K562 (cell line): ENCODE results near the gene CARF. TPM values are rescaled to one million over a fixed set of nuclear protein-coding genes. Genes with fewer than 3 reads are reported as not detected.

ENCODE experiments used
- CTBP1 ChIP-seq: fragments of 450-650 bp; IDR thresholded peaks from 2 replicates; pipeline ENCODE4 v1.6.1; 2016; ENCODE audit warnings: borderline replicate concordance
- ETS2 ChIP-seq: IDR thresholded peaks from 2 replicates; pipeline ENCODE4 v1.6.1; 2016; ENCODE audit warnings: borderline replicate concordance, missing genetic modification characterization, mild to moderate bottlenecking, moderate library complexity, missing compliant biosample characterization; ENCODE audit not compliant: poor library complexity, severe bottlenecking
- FOXK2 ChIP-seq, 2 experiments: fragments of 450-650 bp; IDR thresholded peaks in 1 of 2; conservative IDR thresholded peaks in 1 of 2; 2 replicates each; pipeline ENCODE4 v1.6.1; 2016; ENCODE audit warnings: low read depth in 2 of 2, mild to moderate bottlenecking in 1 of 2
- GABPB2 ChIP-seq: fragments of 250-450 bp; sonication (Bioruptor Pico); conservative IDR thresholded peaks from 2 replicates; pipeline ENCODE4 v1.5.1; 2021; ENCODE audit warnings: mild to moderate bottlenecking
- HNRNPUL1 ChIP-seq: fragments of 200-400 bp; formaldehyde crosslinking; IDR thresholded peaks from 2 replicates; pipeline ENCODE4 v1.6.1; 2017; ENCODE audit warnings: low read length
- MAFF ChIP-seq: IDR thresholded peaks from 2 replicates; pipeline ENCODE4 v1.6.1; 2012; ENCODE audit warnings: low read length, improper control_type of control experiment
- MLX ChIP-seq, 2 experiments: fragments of 450-650 bp in 1 of 2; sonication (generic) in 1 of 2; formaldehyde crosslinking; conservative IDR thresholded peaks; 2 replicates each; pipeline versions ENCODE4 v1.4.0 to v1.8.1; 2020 to 2022; ENCODE audit warnings: mild to moderate bottlenecking in 1 of 2, missing genetic modification reagents in 1 of 2
- NFXL1 ChIP-seq: fragments of 450-650 bp; formaldehyde crosslinking; IDR thresholded peaks from 2 replicates; pipeline ENCODE4 v1.4.0; 2021; ENCODE audit warnings: mild to moderate bottlenecking
- NR3C1 ChIP-seq: sonication (generic); formaldehyde crosslinking; IDR thresholded peaks from 2 replicates; pipeline ENCODE4 v1.8.1; 2022; ENCODE audit warnings: missing genetic modification reagents
- PATZ1 ChIP-seq: fragments of 250-450 bp; sonication (Bioruptor Pico); IDR thresholded peaks from 2 replicates; pipeline ENCODE4 v1.5.0; 2020; ENCODE audit warnings: mild to moderate bottlenecking, borderline replicate concordance
- PHB ChIP-seq: fragments of 250-450 bp; sonication (Bioruptor Pico); IDR thresholded peaks from 2 replicates; pipeline ENCODE4 v1.5.0; 2021
- TCF15 ChIP-seq: fragments of 250-450 bp; sonication (Bioruptor Pico); IDR thresholded peaks from 2 replicates; pipeline ENCODE4 v1.8.0; 2022; ENCODE audit warnings: moderate library complexity, mild to moderate bottlenecking, inconsistent platforms
- TCF7 ChIP-seq: sonication (generic); IDR thresholded peaks from 2 replicates; pipeline ENCODE4 v1.6.1; 2016; ENCODE audit warnings: antibody characterized with exemption, borderline replicate concordance
- TEAD1 ChIP-seq, 2 experiments: fragments of 450-650 bp in 1 of 2; sonication (generic) in 1 of 2; formaldehyde crosslinking; IDR thresholded peaks; 2 replicates each; pipeline versions ENCODE4 v1.4.0 to v1.8.0; 2020 to 2022; ENCODE audit warnings: mild to moderate bottlenecking in 2 of 2, missing genetic modification reagents in 1 of 2
- TFAP4 ChIP-seq: sonication (generic); formaldehyde crosslinking; IDR thresholded peaks from 2 replicates; pipeline ENCODE4 v1.8.0; 2022; ENCODE audit warnings: missing genetic modification reagents, mild to moderate bottlenecking, moderate library complexity, borderline replicate concordance
- ZFX ChIP-seq: sonication (generic); formaldehyde crosslinking; IDR thresholded peaks from 2 replicates; pipeline ENCODE4 v1.8.0; 2022; ENCODE audit warnings: mild to moderate bottlenecking, missing genetic modification reagents, moderate library complexity
- ZKSCAN1 ChIP-seq: fragments of 150-350 bp; IDR thresholded peaks from 2 replicates; pipeline ENCODE4 v1.6.1; 2016; ENCODE audit warnings: low read depth, low read length
- ZNF274 ChIP-seq: IDR thresholded peaks from 2 replicates; pipeline ENCODE4 v1.6.1; 2011; ENCODE audit warnings: low read depth, mild to moderate bottlenecking, low read length, moderate library complexity, borderline replicate concordance
- ZNF282 ChIP-seq: sonication (generic); formaldehyde crosslinking; IDR thresholded peaks from 2 replicates; pipeline ENCODE4 v1.8.1; 2023; ENCODE audit warnings: missing genetic modification reagents
- polyA plus RNA-seq, 8 experiments: library from polyadenylated mRNA; depleted of rRNA in 4 of 8; stranded (reverse) in 5 of 8; unstranded in 3 of 8; fragments of >200 nt; fragmentation: Nextera tagmentation in 2 of 8; fragmentation: Illumina TruSeq in 1 of 8; extraction: Ambion mirVana in 2 of 8; extraction: Trizol in 1 of 8; gene quantifications; 2 replicates each; pipeline versions ENCODE4 v1.2.1 to v1.2.3, GENCODE V29; 2011 to 2014; ENCODE audit warnings: inconsistent platforms in 1 of 8, missing spikeins in 1 of 8
- total RNA-seq, 7 experiments: library from RNA; depleted of rRNA in 6 of 7; stranded (reverse); fragments of >200 nt in 6 of 7; fragmentation: Illumina TruSeq in 2 of 7; extraction: Trizol in 2 of 7; gene quantifications; 2 replicates each; pipeline versions ENCODE4 v1.2.1 to v1.2.3, GENCODE V29; 2011 to 2021; ENCODE audit warnings: low replicate concordance in 1 of 7
- TF ChIP-seq, protein P1 (sequence below), 2 experiments: fragments of 450-650 bp; IDR thresholded peaks; 2 replicates each; pipeline ENCODE4 v1.6.1; 2016

Gene CARF
- total and polyA plus RNA-seq, 9 of the 15 experiments (the other 6 are each of a cell fraction or from before 2014, with no cell fraction given), result 0.31 to 4.2 (median 1.2) TPM

DNA sequence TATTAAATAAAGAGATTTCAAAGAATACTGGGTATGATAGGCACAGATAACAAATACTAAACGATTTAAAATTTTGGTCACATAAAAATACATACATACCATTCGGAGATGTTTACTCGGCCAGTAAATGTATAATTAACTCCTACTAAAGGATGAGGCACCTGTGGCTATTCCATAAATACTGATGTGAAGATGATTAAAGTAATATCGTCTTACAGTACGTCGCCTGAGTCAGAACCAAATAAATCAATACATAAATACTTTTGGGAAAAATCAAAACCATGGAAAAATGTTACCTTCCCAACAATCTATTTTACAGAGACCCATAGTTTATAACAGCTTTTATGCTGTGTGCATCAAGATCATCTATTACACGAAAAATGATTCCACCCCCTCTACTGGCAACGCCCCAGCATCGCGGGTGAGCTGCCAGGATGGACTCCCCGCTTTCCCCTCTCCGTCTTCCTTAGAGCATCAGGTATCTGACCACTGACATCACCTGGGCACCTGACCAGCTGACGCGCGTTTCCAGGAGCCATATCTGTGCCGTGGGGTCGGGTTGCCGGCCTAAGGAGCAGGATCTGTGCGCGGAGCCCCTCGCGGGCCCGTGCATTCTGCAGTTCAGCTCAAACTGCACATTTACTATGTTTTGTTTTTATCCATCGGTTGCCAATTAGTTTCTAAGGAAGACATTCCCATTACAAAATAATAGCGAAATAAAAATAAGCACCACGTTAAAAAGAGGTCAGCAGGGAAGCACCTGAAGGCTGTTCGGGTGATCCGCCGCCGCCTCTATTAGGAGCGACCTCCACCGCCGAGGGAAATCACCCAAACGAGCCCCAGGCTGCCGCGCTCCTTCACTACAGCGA is 41.4 kb upstream of the CARF start (continued):
- TF ChIP-seq, protein P1, sequence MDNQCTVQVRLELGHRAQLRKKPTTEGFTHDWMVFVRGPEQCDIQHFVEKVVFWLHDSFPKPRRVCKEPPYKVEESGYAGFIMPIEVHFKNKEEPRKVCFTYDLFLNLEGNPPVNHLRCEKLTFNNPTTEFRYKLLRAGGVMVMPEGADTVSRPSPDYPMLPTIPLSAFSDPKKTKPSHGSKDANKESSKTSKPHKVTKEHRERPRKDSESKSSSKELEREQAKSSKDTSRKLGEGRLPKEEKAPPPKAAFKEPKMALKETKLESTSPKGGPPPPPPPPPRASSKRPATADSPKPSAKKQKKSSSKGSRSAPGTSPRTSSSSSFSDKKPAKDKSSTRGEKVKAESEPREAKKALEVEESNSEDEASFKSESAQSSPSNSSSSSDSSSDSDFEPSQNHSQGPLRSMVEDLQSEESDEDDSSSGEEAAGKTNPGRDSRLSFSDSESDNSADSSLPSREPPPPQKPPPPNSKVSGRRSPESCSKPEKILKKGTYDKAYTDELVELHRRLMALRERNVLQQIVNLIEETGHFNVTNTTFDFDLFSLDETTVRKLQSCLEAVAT (IDR thresholded peaks at IDR 0.05), result no peak
- TF ChIP-seq GABPB2 (CRISPR knock-in tag) (no peak), TCF15 (CRISPR knock-in tag) (no peak), ZKSCAN1 (no peak), HNRNPUL1 (no peak), PHB (no peak), CTBP1 (peak; percentile 77), TEAD1 (CRISPR knock-in tag; IDR thresholded peaks at IDR 0.05) (no peak), ZNF274 (no peak), FOXK2 (conservative IDR thresholded peaks at IDR 0.05 in 1 of 2, IDR thresholded peaks at IDR 0.05 in 1 of 2; ENCODE audit: low read depth in 2 of 2) (no peak), NR3C1 (CRISPR knock-in tag) (no peak), ZFX (CRISPR knock-in tag) (no peak), TCF7 (no peak), ZNF282 (CRISPR knock-in tag) (no peak), PATZ1 (no peak), MLX (CRISPR knock-in tag; conservative IDR thresholded peaks at IDR 0.05) (no peak), NFXL1 (no peak), ETS2 (no peak), TFAP4 (CRISPR knock-in tag) (peak; percentile 17; the same call in 1 of the 2 replicates), MAFF (no peak)
